HepG2 (cell line): ENCODE results near the gene TAF12. TPM values are rescaled to one million over a fixed set of nuclear protein-coding genes. Genes with fewer than 3 reads are reported as not detected.

Experiments
- ADNP ChIP-seq: sonication (generic); formaldehyde crosslinking; IDR thresholded peaks from 2 replicates; pipeline ENCODE4 v1.4.0; 2020; ENCODE audit warnings: missing genetic modification reagents
- ARNT ChIP-seq: fragments of 450-650 bp; IDR thresholded peaks from 2 replicates; pipeline ENCODE4 v1.6.1; 2017
- BRCA1 ChIP-seq: sonication (generic); formaldehyde crosslinking; IDR thresholded peaks from 2 replicates; pipeline ENCODE4 v1.4.0; 2020; ENCODE audit warnings: missing genetic modification reagents
- EED ChIP-seq: sonication (generic); formaldehyde crosslinking; IDR thresholded peaks from 2 replicates; pipeline ENCODE4 v1.5.0; 2020; ENCODE audit warnings: mild to moderate bottlenecking, missing genetic modification reagents
- ETV6 ChIP-seq: sonication (generic); formaldehyde crosslinking; conservative IDR thresholded peaks from 2 replicates; pipeline ENCODE4 v1.4.0; 2020; ENCODE audit warnings: missing genetic modification reagents
- EZH2 ChIP-seq: conservative IDR thresholded peaks from 2 replicates; pipeline ENCODE4 v1.6.1; 2012; ENCODE audit warnings: mild to moderate bottlenecking, low read depth, low read length, moderate library complexity
- HNRNPLL ChIP-seq: fragments of 200-400 bp; formaldehyde crosslinking; IDR thresholded peaks from 2 replicates; pipeline ENCODE4 v1.6.1; 2017; ENCODE audit warnings: mild to moderate bottlenecking, low read depth, low read length; ENCODE audit not compliant: poor library complexity, severe bottlenecking
- MED8 ChIP-seq: sonication (generic); formaldehyde crosslinking; IDR thresholded peaks from 2 replicates; pipeline ENCODE4 v1.8.1; 2023; ENCODE audit warnings: mild to moderate bottlenecking, missing genetic modification reagents; ENCODE audit not compliant: insufficient replicate concordance
- MIER2 ChIP-seq: IDR thresholded peaks from 2 replicates; pipeline ENCODE4 v1.6.1; 2016; ENCODE audit warnings: missing biosample characterization, missing genetic modification reagents
- NFE2 ChIP-seq: sonication (generic); formaldehyde crosslinking; IDR thresholded peaks from 2 replicates; pipeline ENCODE4 v1.4.0; 2020; ENCODE audit warnings: missing genetic modification reagents
- POLR2A ChIP-seq, 2 experiments: IDR thresholded peaks; 2 replicates each; pipeline ENCODE4 v1.6.1; 2011; ENCODE audit warnings: low read depth in 2 of 2, low read length in 2 of 2, mild to moderate bottlenecking in 1 of 2, moderate library complexity in 1 of 2; ENCODE audit not compliant: insufficient read depth in 1 of 2
- PRPF4 ChIP-seq: fragments of 200-400 bp; formaldehyde crosslinking; IDR thresholded peaks from 2 replicates; pipeline ENCODE4 v1.6.1; 2016; ENCODE audit warnings: low read length, low read depth; ENCODE audit not compliant: poor library complexity, severe bottlenecking
- RFXAP ChIP-seq: sonication (generic); formaldehyde crosslinking; IDR thresholded peaks from 2 replicates; pipeline ENCODE4 v1.4.0; 2020; ENCODE audit warnings: missing genetic modification reagents, borderline replicate concordance
- SPEN ChIP-seq: sonication (generic); formaldehyde crosslinking; IDR thresholded peaks from 2 replicates; pipeline ENCODE4 v1.5.1; 2020; ENCODE audit warnings: low read depth, mild to moderate bottlenecking, missing genetic modification reagents
- ZC3H13 ChIP-seq: sonication (generic); formaldehyde crosslinking; IDR thresholded peaks from 2 replicates; pipeline ENCODE4 v1.8.1; 2023; ENCODE audit warnings: mild to moderate bottlenecking, missing genetic modification reagents, moderate library complexity
- ZMYM4 ChIP-seq: sonication (generic); formaldehyde crosslinking; IDR thresholded peaks from 2 replicates; pipeline ENCODE4 v1.8.1; 2023; ENCODE audit warnings: mild to moderate bottlenecking, missing genetic modification reagents
- ZNF652 ChIP-seq: IDR thresholded peaks from 2 replicates; pipeline ENCODE4 v1.6.1; 2016; ENCODE audit warnings: low read depth, borderline replicate concordance
- polyA plus RNA-seq, 8 experiments: library from polyadenylated mRNA; depleted of rRNA in 3 of 8; stranded (reverse) in 7 of 8; unstranded in 1 of 8; fragments of >200 nt; fragmentation: Illumina TruSeq in 4 of 8; extraction: Trizol in 4 of 8; gene quantifications; 2 replicates each; pipeline versions ENCODE4 v1.2.1 to v1.2.3, GENCODE V29; 2011 to 2016; ENCODE audit warnings: low read depth in 4 of 8, missing spikeins in 1 of 8, mixed read lengths in 1 of 8; ENCODE audit not compliant: insufficient read depth in 1 of 8
- total RNA-seq, 5 experiments: library from RNA; depleted of rRNA; stranded (reverse); fragments of >200 nt; fragmentation: Illumina TruSeq; extraction: Trizol; gene quantifications; 2 replicates each; pipeline ENCODE4 v1.2.3, GENCODE V29; 2016; ENCODE audit warnings: low read depth in 1 of 5
- TF ChIP-seq, protein P1 (sequence below): sonication (generic); formaldehyde crosslinking; IDR thresholded peaks from 2 replicates; pipeline ENCODE4 v1.4.0; 2020; ENCODE audit warnings: mild to moderate bottlenecking, missing genetic modification reagents, borderline replicate concordance
- TF ChIP-seq, protein P2 (sequence below): IDR thresholded peaks from 2 replicates; pipeline ENCODE4 v1.6.1; 2016; ENCODE audit warnings: mild to moderate bottlenecking, missing biosample characterization, missing genetic modification reagents
- TF ChIP-seq, protein P3 (sequence below): sonication (generic); formaldehyde crosslinking; IDR thresholded peaks from 2 replicates; pipeline ENCODE4 v1.4.0; 2020; ENCODE audit warnings: missing genetic modification reagents, borderline replicate concordance
- TF ChIP-seq, protein P4 (sequence below): sonication (generic); formaldehyde crosslinking; IDR thresholded peaks from 2 replicates; pipeline ENCODE4 v1.9.0; 2021; ENCODE audit warnings: missing genetic modification reagents, mild to moderate bottlenecking, borderline replicate concordance
- TF ChIP-seq, protein P5 (sequence below): sonication (generic); formaldehyde crosslinking; IDR thresholded peaks from 2 replicates; pipeline ENCODE4 v1.5.1; 2020; ENCODE audit warnings: mild to moderate bottlenecking, missing genetic modification reagents, borderline replicate concordance

TAF12 gene
- total and polyA plus RNA-seq, 2 of the 13 experiments (the other 11 are each of a cell fraction or from before 2014, with no cell fraction given) = 16.3 to 17.1 TPM

DNA sequence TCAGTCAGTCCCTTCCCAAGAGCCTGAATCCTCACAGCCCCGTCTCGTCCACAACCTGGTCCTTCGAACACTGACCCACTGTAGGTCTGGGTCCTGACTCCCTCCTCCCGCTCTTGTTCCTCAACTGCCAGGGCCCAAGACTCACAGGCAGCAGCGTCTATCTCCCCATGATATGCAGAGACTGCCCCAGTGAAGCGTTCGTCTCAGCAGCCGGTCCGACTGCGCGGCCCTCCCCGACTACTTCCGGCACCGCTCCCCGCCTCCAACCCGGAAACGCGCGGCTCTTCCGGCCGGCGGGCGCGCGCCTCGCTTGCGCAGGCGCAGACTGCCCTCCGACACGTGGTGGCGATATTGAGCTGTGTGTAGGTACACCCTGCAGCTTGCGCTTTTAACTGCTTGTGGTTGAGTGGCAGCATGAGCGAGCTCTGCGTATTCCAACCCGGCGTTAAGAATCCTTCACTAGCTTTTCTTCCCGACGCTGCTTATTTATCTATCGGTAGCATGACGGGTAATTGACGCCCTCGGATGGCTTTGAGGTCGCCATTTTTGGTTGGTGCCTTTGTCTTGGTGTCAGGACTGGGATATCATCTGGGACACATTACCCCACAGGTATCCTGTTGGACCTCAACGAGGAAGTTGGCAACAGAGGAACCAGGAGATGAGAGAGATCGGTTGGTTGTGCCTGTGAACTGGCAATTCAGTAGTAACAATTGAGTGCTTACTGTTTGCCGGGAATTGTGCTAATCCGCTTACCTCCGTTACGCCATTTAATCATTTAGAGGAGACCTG is at the start of gene TAF12 (continued):
- TF ChIP-seq ZMYM4 = peak; percentile 82
- no peak; the same call in 1 of the 2 replicates for TF ChIP-seq BRCA1
- no peak for TF ChIP-seq MIER2 (CRISPR knock-in tag)
- peak; percentile 87 for TF ChIP-seq ZNF652 (CRISPR knock-in tag)
- TF ChIP-seq, protein P1, sequence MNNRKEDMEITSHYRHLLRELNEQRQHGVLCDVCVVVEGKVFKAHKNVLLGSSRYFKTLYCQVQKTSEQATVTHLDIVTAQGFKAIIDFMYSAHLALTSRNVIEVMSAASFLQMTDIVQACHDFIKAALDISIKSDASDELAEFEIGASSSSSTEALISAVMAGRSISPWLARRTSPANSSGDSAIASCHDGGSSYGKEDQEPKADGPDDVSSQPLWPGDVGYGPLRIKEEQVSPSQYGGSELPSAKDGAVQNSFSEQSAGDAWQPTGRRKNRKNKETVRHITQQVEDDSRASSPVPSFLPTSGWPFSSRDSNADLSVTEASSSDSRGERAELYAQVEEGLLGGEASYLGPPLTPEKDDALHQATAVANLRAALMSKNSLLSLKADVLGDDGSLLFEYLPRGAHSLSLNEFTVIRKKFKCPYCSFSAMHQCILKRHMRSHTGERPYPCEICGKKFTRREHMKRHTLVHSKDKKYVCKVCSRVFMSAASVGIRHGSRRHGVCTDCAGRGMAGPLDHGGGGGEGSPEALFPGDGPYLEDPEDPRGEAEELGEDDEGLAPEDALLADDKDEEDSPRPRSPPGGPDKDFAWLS (CRISPR knock-in tag) = no peak
- TF ChIP-seq EED (CRISPR knock-in tag) = peak; percentile 81; the same call in 1 of the 2 replicates
- no peak for TF ChIP-seq ARNT
- peak; percentile 79; the same call in 1 of the 2 replicates for TF ChIP-seq ZC3H13 (CRISPR knock-in tag)
- TF ChIP-seq, protein P2, sequence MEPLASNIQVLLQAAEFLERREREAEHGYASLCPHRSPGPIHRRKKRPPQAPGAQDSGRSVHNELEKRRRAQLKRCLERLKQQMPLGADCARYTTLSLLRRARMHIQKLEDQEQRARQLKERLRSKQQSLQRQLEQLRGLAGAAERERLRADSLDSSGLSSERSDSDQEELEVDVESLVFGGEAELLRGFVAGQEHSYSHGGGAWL = peak; percentile 85; the same call in 1 of the 2 replicates
- TF ChIP-seq, protein P3, sequence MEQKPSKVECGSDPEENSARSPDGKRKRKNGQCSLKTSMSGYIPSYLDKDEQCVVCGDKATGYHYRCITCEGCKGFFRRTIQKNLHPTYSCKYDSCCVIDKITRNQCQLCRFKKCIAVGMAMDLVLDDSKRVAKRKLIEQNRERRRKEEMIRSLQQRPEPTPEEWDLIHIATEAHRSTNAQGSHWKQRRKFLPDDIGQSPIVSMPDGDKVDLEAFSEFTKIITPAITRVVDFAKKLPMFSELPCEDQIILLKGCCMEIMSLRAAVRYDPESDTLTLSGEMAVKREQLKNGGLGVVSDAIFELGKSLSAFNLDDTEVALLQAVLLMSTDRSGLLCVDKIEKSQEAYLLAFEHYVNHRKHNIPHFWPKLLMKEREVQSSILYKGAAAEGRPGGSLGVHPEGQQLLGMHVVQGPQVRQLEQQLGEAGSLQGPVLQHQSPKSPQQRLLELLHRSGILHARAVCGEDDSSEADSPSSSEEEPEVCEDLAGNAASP (CRISPR knock-in tag) = 0 out of 2 replicates have a peak, but pooled peaks have one; percentile 46
- peak; percentile 90 for TF ChIP-seq MED8 (CRISPR knock-in tag)
- TF ChIP-seq PRPF4 = no peak
- TF ChIP-seq, protein P4, sequence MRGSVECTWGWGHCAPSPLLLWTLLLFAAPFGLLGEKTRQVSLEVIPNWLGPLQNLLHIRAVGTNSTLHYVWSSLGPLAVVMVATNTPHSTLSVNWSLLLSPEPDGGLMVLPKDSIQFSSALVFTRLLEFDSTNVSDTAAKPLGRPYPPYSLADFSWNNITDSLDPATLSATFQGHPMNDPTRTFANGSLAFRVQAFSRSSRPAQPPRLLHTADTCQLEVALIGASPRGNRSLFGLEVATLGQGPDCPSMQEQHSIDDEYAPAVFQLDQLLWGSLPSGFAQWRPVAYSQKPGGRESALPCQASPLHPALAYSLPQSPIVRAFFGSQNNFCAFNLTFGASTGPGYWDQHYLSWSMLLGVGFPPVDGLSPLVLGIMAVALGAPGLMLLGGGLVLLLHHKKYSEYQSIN = no peak
- TF ChIP-seq NFE2 (CRISPR knock-in tag) = no peak
- no peak for TF ChIP-seq EZH2
- TF ChIP-seq, protein P5, sequence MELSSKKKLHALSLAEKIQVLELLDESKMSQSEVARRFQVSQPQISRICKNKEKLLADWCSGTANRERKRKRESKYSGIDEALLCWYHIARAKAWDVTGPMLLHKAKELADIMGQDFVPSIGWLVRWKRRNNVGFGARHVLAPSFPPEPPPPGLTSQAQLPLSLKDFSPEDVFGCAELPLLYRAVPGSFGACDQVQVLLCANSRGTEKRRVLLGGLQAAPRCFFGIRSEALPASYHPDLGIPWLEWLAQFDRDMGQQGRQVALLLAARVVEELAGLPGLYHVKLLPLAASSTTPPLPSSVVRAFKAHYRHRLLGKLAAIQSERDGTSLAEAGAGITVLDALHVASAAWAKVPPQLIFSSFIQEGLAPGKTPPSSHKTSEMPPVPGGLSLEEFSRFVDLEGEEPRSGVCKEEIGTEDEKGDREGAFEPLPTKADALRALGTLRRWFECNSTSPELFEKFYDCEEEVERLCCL (CRISPR knock-in tag) = 0 out of 2 replicates have a peak, but pooled peaks have one; percentile 84
- peak; percentile 97 to 99 for TF ChIP-seq POLR2A (IDR thresholded peaks at IDR 0.05; ENCODE audit: insufficient read depth in 1 of 2, low read depth in 2 of 2, low read length in 2 of 2)
- TF ChIP-seq HNRNPLL = peak; percentile 84
- peak; percentile 92 for TF ChIP-seq SPEN (CRISPR knock-in tag)
- no peak for TF ChIP-seq ADNP
- TF ChIP-seq ETV6 = peak; percentile 99
- peak; percentile 59; the same call in 1 of the 2 replicates for TF ChIP-seq RFXAP (CRISPR knock-in tag)
